GM23338 (cell line): ENCODE measurements around the gene NAPA.

Source experiments
- CREB1 ChIP-seq: fragments of 250-450 bp; sonication (Bioruptor Pico); IDR thresholded peaks from 2 replicates; pipeline ENCODE4 v1.5.0; 2020; ENCODE audit warnings: low read depth, mild to moderate bottlenecking, moderate library complexity
- EZH2 ChIP-seq: fragments of 200-600 bp; sonication (generic); IDR thresholded peaks from one replicate; pipeline ENCODE4 v1.8.0; 2017; ENCODE audit warnings: antibody characterized with exemption, mild to moderate bottlenecking, low read depth; ENCODE audit not compliant: unreplicated experiment
- EZH2phosphoT487 ChIP-seq: fragments of 200-600 bp; sonication (generic); IDR thresholded peaks from one replicate; pipeline ENCODE4 v1.8.1; 2018; ENCODE audit warnings: antibody characterized with exemption; ENCODE audit not compliant: unreplicated experiment
- POLR2AphosphoS5 ChIP-seq: IDR thresholded peaks from 2 replicates; pipeline ENCODE4 v1.6.1; 2016; ENCODE audit warnings: antibody characterized with exemption, low read depth
- TF ChIP-seq, protein P1 (sequence below), 2 experiments: fragments of 200-600 bp in 1 of 2; sonication (generic) in 1 of 2; conservative IDR thresholded peaks; 2 replicates each; pipeline versions ENCODE4 v1.5.1 to v1.6.1; 2016 to 2017; ENCODE audit warnings: antibody characterized with exemption in 2 of 2, low read depth in 2 of 2, mild to moderate bottlenecking in 2 of 2, moderate library complexity in 1 of 2
- TF ChIP-seq, protein P2 (sequence below): IDR thresholded peaks from 2 replicates; pipeline ENCODE4 v1.6.1; 2016; ENCODE audit warnings: antibody characterized with exemption

DNA sequence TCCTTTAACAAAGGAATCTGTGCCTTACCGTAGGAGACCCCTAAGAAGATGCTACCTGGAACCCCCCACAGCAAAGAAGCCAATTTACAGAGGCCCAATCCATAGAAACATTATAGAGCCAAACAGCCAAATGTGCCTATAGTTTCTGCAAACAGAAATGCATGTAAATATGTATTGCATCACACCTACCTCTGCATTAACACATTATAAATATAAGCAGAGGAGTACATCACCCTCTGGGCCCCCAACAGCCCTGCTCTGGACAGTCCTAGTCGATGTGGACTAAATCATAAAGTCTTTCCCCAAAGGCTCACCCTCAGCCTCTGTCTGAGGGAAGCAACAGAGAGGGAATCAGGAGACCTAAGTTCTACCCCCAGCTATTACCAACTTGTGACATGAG lies 32.3 kb upstream of the NAPA start:
- TF ChIP-seq EZH2phosphoT487 (no peak), CREB1 (no peak), EZH2 (no peak), POLR2AphosphoS5 (no peak)
- TF ChIP-seq, protein P1, sequence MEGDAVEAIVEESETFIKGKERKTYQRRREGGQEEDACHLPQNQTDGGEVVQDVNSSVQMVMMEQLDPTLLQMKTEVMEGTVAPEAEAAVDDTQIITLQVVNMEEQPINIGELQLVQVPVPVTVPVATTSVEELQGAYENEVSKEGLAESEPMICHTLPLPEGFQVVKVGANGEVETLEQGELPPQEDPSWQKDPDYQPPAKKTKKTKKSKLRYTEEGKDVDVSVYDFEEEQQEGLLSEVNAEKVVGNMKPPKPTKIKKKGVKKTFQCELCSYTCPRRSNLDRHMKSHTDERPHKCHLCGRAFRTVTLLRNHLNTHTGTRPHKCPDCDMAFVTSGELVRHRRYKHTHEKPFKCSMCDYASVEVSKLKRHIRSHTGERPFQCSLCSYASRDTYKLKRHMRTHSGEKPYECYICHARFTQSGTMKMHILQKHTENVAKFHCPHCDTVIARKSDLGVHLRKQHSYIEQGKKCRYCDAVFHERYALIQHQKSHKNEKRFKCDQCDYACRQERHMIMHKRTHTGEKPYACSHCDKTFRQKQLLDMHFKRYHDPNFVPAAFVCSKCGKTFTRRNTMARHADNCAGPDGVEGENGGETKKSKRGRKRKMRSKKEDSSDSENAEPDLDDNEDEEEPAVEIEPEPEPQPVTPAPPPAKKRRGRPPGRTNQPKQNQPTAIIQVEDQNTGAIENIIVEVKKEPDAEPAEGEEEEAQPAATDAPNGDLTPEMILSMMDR (conservative IDR thresholded peaks at IDR 0.05; ENCODE audit: low read depth in 2 of 2) = no peak
- TF ChIP-seq, protein P2, sequence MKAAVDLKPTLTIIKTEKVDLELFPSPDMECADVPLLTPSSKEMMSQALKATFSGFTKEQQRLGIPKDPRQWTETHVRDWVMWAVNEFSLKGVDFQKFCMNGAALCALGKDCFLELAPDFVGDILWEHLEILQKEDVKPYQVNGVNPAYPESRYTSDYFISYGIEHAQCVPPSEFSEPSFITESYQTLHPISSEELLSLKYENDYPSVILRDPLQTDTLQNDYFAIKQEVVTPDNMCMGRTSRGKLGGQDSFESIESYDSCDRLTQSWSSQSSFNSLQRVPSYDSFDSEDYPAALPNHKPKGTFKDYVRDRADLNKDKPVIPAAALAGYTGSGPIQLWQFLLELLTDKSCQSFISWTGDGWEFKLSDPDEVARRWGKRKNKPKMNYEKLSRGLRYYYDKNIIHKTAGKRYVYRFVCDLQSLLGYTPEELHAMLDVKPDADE = no peak
